Right ventricle myocardium inferior (tissue), 1 donor: ENCODE results near the gene SSH2. TPM values are rescaled to one million over a fixed set of nuclear protein-coding genes. Genes with fewer than 3 reads are reported as not detected.

Experiments used
- ATAC-seq: fragments of 200-7000 bp; cut with Tn5 transposase; one replicate; pipeline ENCODE4 v1.9.1; 2020; ENCODE audit warnings: mild to moderate bottlenecking, moderate library complexity
- DNase-seq: peaks from one replicate; pipeline ENCODE4 v3.0.0; 2021; ENCODE audit errors: missing footprints
- intact Hi-C: fragments of 100-400 bp; cut with DNase I; formaldehyde crosslinking; loops from one replicate; pipeline ENCODE4 v1.11.0; 2022
- total RNA-seq: library from RNA; stranded (reverse); fragmentation: NEBNext Ultra II Directional; extraction: Animal tissue kit (Norgen Biotek cat#: 25700); gene quantifications from one replicate; pipeline ENCODE4 v1.2.1, GENCODE V29; 2021
- donor health status: DM: no; HTN: yes; CAD: no; lungs with severe emphysema.

The SSH2 gene
- total RNA-seq, 1 donor from 2014 or later, result 34.7 TPM

- DNase-seq (no peak), ATAC-seq (no peak)
- intact Hi-C loops, result no loop called here
Measured at GRCh38 chr17:29847527-29848400, 82.3 kb downstream of the SSH2 start.

DNA sequence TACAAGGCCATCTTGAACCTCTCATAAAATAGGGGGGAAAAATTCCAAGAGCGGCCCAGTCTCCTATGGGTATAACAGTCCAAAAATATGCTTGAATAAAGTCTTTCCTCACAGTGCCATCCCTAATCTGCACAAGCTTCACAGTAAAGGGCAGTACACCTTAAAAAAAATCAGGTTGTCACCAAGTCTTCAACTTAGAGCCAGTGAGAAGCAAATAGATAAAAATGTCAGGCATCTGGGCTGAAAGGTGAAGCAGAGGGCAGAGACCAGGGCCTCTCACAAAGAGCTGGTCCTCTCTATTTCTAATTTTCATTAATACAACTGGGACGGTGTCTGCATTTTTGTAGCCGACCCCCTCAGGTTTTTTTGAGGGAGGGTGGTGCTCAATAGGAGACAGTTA is 82.9 kb downstream of the SSH2 start:
- no peak for DNase-seq
- intact Hi-C loops, result no loop called here
- ATAC-seq, result no peak

- ATAC-seq (no peak), DNase-seq (no peak)
- intact Hi-C loops, result no loop called here
Measured at GRCh38 chr17:29846298-29846697, 83.7 kb downstream of the SSH2 start.

DNA sequence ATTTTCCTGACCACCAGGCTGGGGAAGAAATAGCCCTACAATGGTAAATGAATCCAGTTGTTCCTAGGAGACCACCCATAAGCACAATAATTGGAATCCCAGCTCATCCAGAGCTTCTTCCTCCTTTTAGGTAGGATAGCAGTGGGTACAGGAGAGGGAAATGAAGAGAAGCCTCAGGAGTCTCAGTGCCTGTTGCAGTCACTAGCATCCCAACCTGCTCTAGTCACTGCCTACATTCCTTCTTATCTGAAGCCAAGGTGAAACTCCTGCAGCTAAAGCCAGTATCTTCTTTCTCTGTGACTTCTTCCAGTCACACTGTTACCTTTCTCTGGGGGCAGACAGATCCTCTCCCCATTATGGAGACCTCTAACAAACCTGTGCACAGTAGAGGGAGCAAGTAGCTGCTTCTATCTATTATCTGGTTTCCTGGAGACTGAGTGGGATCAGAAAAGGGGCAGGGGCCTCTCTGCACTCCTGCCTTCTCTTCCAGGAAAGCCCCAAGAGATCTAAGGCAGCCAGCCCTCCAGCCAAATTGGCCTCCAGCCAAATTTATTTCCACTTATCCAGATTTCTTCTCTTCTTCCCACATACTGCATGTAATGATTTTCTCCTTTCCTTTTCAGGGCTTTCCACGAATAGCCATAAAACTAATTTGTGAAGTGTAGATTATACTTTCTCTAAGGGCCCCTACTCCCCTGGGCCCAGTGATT is 85.5 kb downstream of the SSH2 start:
- intact Hi-C loops, result no loop called here
- DNase-seq (no peak), ATAC-seq (no peak)

DNA sequence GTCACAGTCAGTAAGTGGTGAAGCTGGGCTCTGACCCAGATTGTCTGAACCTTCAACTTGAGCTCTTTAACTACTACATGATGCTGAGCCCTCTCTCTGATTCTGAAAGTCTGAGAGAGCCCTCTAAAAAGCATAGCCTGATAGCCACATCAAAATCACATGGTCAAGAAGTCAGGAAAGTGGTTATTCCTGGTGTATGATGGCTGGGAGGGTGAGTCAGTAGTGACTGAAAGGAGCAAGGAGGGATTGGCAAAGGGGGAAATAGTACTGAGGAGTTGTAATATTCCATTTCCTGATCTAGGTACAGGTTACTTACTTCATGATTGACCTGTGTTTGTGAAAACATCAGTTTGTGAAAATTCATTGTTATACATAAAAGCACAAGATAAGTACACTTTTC is 89.1 kb downstream of the SSH2 start:
- intact Hi-C loops, result no loop called here
- no peak for ATAC-seq
- DNase-seq, result no peak

- DNase-seq (no peak), ATAC-seq (no peak)
- intact Hi-C loops, result no loop called here
Measured at GRCh38 chr17:29839656-29840055, 90.4 kb downstream of the SSH2 start.

DNA sequence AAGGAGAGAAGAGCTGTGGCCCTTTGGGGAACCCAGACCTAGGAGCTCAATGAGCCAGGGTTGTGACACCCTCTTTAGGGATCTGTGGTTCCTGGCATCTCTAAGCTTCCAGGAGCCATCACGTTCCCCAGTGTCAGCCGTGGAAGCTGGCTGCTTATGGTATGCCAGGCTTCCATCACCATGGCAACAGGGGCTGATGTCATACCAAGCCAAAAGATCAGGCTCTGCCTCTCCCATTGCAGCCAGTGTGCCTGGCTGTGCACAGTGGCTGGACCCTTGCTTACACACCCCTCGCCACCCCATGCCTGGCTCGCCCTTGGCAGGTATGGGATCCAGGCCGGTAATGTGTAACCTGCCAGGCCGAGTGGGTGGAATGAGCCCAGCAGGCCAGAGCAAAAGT is 91.1 kb downstream of the SSH2 start:
- intact Hi-C loops, result no loop called here

DNA sequence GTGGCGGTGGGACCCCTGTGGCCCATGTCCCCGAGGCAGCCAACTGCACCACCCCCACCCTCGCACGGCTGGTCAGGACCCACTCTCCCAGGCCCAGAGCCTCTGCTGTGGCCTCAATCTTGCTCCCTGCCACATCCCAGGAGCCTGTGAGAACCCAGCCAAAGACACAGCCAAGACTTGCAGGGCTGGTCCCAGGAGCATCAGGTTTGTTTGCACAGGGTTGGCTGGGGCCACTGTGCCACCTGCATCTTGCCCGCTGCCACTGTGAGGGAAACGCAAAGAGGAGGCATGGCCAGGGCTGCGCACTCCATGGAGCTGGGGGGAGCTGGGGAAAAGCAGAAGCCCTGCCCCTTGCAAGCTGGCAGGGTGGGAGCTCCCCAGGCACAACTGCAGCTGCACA is 92.5 kb downstream of the SSH2 start:
- ATAC-seq, result no peak
- DNase-seq, result no peak
- intact Hi-C loops, result no loop called here

More for the DNA sequence above, 91.1 kb downstream of the SSH2 start:
- ATAC-seq, result no peak
- DNase-seq, result peak; percentile 69

DNA sequence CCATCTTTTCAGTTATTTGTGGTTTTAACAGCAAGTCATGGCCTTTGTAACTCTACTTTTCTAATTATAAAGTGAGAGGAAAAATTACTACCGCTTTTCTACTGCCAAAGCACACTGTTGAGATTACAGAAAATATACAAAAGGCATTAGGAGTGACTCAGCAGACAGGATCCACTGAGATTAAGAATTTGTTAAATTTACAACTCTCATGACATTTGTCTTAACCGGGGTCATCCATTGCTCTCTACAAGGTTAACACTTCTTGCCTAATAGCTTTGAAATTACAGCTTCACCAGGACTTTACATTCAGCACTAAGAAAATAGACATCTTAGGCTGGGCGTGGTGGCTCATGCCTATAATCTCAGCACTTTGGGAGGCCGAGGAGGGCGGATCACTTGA is 93.4 kb downstream of the SSH2 start:
- intact Hi-C loops, result no loop called here
- ATAC-seq (no peak), DNase-seq (no peak)

- ATAC-seq, result no peak
Measured at GRCh38 chr17:29835435-29836351, 94.3 kb downstream of the SSH2 start.

GRCh38 chr17:29833801-29834200 is 96.2 kb downstream of the SSH2 start:
- no peak for DNase-seq
- intact Hi-C loops, result no loop called here
- ATAC-seq, result no peak

More at GRCh38 chr17:29835435-29836351, 94.3 kb downstream of the SSH2 start:
- intact Hi-C loops, result no loop called here
- DNase-seq, result no peak

DNA sequence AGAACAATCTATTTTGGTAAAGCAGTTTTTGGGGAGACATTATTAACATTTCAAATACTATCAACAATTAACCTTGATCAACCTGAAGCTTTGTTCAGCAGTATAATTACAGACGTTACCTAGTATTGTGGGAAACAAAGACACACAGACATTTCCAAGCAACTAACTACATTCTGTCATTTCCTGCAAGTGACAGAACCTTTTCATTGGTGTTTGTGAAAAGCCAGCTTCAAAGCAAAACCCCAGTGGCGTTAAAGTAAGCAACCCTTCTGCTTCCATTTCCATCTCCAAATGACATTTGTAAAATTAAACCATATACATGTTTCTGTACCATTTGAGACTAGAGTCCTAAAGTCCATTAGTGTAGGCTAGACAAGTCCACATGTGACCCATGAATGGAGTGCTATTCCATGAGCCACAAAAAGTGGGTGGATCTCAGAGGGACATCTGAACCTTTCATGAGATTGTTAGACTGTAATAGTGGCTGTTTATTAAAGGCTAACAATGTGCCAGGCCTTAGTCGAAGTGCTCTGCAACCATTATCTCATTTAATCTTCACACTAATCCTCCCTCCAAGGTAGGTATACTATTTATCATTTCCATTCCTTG is 101.2 kb downstream of the SSH2 start:
- ATAC-seq (no peak), DNase-seq (no peak)
- intact Hi-C loops, result no loop called here

DNA sequence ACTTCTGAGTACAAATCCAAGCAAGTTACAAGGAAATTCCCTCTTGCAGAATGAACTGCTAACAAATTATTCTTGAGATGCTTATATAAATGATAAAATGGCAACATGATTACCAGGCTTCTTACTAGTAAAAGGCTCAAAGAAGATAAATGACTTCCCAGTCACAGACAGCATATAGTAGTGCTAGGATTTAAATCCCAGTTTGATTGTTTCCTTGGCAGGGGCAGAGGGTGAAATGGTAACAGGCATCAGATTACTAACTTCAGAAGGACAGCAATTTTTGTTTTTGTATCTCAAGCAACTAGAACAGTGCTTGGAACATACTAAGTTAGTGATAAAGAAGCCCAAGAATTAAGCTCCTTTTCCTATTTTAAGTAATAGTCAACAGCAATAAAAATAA is 102.8 kb downstream of the SSH2 start:
- ATAC-seq (no peak), DNase-seq (no peak)
- intact Hi-C loops, result no loop called here

DNA sequence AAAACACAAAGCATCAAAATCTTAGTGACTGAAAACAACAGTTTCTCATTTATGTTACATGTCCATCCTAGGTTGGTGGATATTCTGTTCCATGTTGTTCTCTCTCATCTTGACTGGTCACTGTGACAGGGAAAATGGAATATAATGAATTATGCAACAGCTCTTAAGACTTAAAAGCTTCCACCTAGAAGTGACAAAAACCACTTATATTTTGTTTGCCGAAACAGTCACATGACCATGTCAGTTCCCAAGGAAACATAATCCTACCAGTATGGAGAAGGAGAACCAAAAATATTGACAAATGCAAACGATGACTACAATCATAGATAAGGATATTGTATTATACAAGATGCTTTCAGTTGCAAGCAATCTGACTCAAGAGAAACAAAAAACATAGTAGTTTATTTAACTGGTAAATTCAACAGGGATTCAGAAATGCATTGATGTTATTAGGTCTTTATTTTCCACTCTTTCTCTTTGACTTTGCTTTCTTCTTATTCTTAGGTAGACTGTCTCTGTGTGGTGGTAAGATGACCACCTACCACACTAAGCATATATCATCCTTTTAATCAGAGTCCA is 103.8 kb downstream of the SSH2 start:
- no peak for ATAC-seq
- intact Hi-C loops, result no loop called here
- no peak for DNase-seq

GRCh38 chr17:29825604-29826003 is 104.4 kb downstream of the SSH2 start:
- DNase-seq (no peak), ATAC-seq (no peak)
- intact Hi-C loops, result no loop called here

- intact Hi-C loops, result no loop called here
- no peak for DNase-seq
- ATAC-seq, result no peak
Measured at GRCh38 chr17:29821897-29822296, 108.1 kb downstream of the SSH2 start.

GRCh38 chr17:29820425-29820824 is 109.6 kb downstream of the SSH2 start:
- ATAC-seq (no peak), DNase-seq (no peak)
- intact Hi-C loops, result no loop called here
